Neuronal stem cell (in vitro differentiated cells): ENCODE results near the gene MIA.

Source experiments
- DNase-seq: peaks from one replicate; pipeline ENCODE4 v3.0.0-alpha.2; 2013; ENCODE audit warnings: low spot score
- H2AFZ ChIP-seq: one replicate; pipeline ENCODE4 v1.6.1; 2013; ENCODE audit warnings: mild to moderate bottlenecking, low read length, inconsistent platforms
- H2AK5ac ChIP-seq: 2 replicates; pipeline ENCODE4 v1.6.1; 2013; ENCODE audit warnings: low read depth, mild to moderate bottlenecking, inconsistent platforms, low read length, moderate library complexity, mixed read lengths
- H2BK120ac ChIP-seq: 2 replicates; pipeline ENCODE4 v1.6.1; 2013; ENCODE audit warnings: low read depth, mild to moderate bottlenecking, inconsistent platforms, low read length, moderate library complexity, mixed read lengths
- H2BK12ac ChIP-seq: one replicate; pipeline ENCODE4 v1.6.1; 2013; ENCODE audit warnings: low read length, inconsistent platforms
- H2BK15ac ChIP-seq: 2 replicates; pipeline ENCODE4 v1.6.1; 2013; ENCODE audit warnings: mild to moderate bottlenecking, low read length, inconsistent platforms, mixed read lengths
- H2BK5ac ChIP-seq: one replicate; pipeline ENCODE4 v1.6.1; 2013; ENCODE audit warnings: inconsistent platforms, mild to moderate bottlenecking, low read length, moderate library complexity
- H3K14ac ChIP-seq: one replicate; pipeline ENCODE4 v1.6.1; 2013; ENCODE audit warnings: low read length, inconsistent platforms
- H3K18ac ChIP-seq: 2 replicates; pipeline ENCODE4 v1.6.1; 2013; ENCODE audit warnings: low read length, inconsistent platforms
- H3K23ac ChIP-seq: 2 replicates; pipeline ENCODE4 v1.6.1; 2013; ENCODE audit warnings: low read depth, mild to moderate bottlenecking, mixed read lengths, low read length, inconsistent platforms; ENCODE audit not compliant: poor library complexity
- H3K27ac ChIP-seq: replicated peaks from 3 replicates; pipeline ENCODE4 v1.5.1; 2013; ENCODE audit warnings: low read length, inconsistent platforms
- H3K27me3 ChIP-seq, 3 experiments: 2 replicates each; pipeline ENCODE4 v1.6.1; 2013; ENCODE audit warnings: low read length in 3 of 3, mild to moderate bottlenecking in 2 of 3, inconsistent platforms in 1 of 3, low read depth in 1 of 3, mixed read lengths in 1 of 3, moderate library complexity in 1 of 3; ENCODE audit not compliant: control insufficient read depth in 3 of 3, insufficient read depth in 3 of 3
- H3K36me3 ChIP-seq, 2 donors: replicated peaks in 1 of 2; 2 replicates each; pipeline ENCODE4 v1.6.1; 2013; ENCODE audit warnings: low read length in 2 of 2; ENCODE audit not compliant: control insufficient read depth in 2 of 2, insufficient read depth in 2 of 2
- H3K4ac ChIP-seq: 2 replicates; pipeline ENCODE4 v1.6.1; 2013; ENCODE audit warnings: inconsistent platforms, mild to moderate bottlenecking, low read length, moderate library complexity
- H3K4me1 ChIP-seq, 2 donors: 1 replicate in 1 of 2; 2 replicates in 1 of 2; pipeline ENCODE4 v1.6.1; 2013; ENCODE audit warnings: low read length in 2 of 2, low read depth in 1 of 2; ENCODE audit not compliant: control insufficient read depth in 2 of 2, insufficient read depth in 1 of 2
- H3K4me2 ChIP-seq: one replicate; pipeline ENCODE4 v1.6.1; 2013; ENCODE audit warnings: mild to moderate bottlenecking, low read length, inconsistent platforms; ENCODE audit not compliant: insufficient read depth, poor library complexity, severe bottlenecking
- H3K4me3 ChIP-seq, 2 donors: 2 replicates each; pipeline ENCODE4 v1.5.1; 2013; ENCODE audit warnings: low read length in 2 of 2, mild to moderate bottlenecking in 2 of 2, inconsistent platforms in 1 of 2, moderate library complexity in 1 of 2
- H3K79me1 ChIP-seq: one replicate; pipeline ENCODE4 v1.6.1; 2013; ENCODE audit warnings: low read depth, mild to moderate bottlenecking, inconsistent platforms, low read length, moderate library complexity
- H3K9ac ChIP-seq: one replicate; pipeline ENCODE4 v1.6.1; 2013; ENCODE audit warnings: mild to moderate bottlenecking, low read depth, low read length, inconsistent platforms; ENCODE audit not compliant: poor library complexity
- H3K9me3 ChIP-seq, 2 donors: replicated peaks in 1 of 2; 2 replicates each; pipeline versions ENCODE3 to v1.6.1; 2013; ENCODE audit warnings: low read length in 2 of 2, mild to moderate bottlenecking in 2 of 2, inconsistent platforms in 1 of 2, low read depth in 1 of 2, mixed read lengths in 1 of 2, moderate library complexity in 1 of 2; ENCODE audit not compliant: control insufficient read depth in 2 of 2, insufficient read depth in 1 of 2
- H4K8ac ChIP-seq: one replicate; pipeline ENCODE4 v1.6.1; 2013; ENCODE audit warnings: low read depth, mild to moderate bottlenecking, inconsistent platforms, low read length, moderate library complexity
- H4K91ac ChIP-seq: one replicate; pipeline ENCODE4 v1.6.1; 2013; ENCODE audit warnings: low read length, low read depth, mild to moderate bottlenecking, inconsistent platforms; ENCODE audit not compliant: poor library complexity
- WGBS, 2 donors: extraction: QIAGEN DNeasy Blood & Tissue Kit; methylation state at CpG; one replicate each; pipeline ENCODE4 v1.1.7; 2013; ENCODE audit warnings: missing lambda C conversion rate in 2 of 2, mixed read lengths in 1 of 2; ENCODE audit not compliant: insufficient read length in 2 of 2, insufficient replicate concordance in 1 of 2; ENCODE audit errors: extremely low coverage in 2 of 2; 5-methylcytosine and 5-hydroxymethylcytosine counted together

Gene MIA

GRCh38 chr19:40744554-40745401 is 30.5 kb upstream of the MIA start:
- no peak overlapping the region for H2BK120ac ChIP-seq
- WGBS, 2 donors, result no CpG with 5 or more reads among the region's 17 CpGs
- peaks cover 0 to 1% of the 10 kb centered on the region in 2 donors for H3K9me3 ChIP-seq
- peaks cover 9 to 10% of the 10 kb centered on the region in 2 donors for H3K4me1 ChIP-seq
- H2AK5ac ChIP-seq, result peak overlapping the region; percentile 19
- H3K23ac ChIP-seq, result no peak overlapping the region
- DNase-seq, result no peak
- H3K27ac ChIP-seq, result no peak overlapping the region
- no peak overlapping the region for H2BK5ac ChIP-seq
- no peak overlapping the region for H4K8ac ChIP-seq
- no peak overlapping the region for H2BK15ac ChIP-seq
- H3K18ac ChIP-seq, result no peak overlapping the region
- H3K4me3 ChIP-seq, result no peak overlapping the region
- H3K27me3 ChIP-seq, result no peaks in the 10 kb centered on the region
- H3K14ac ChIP-seq, result no peak overlapping the region
- no peaks in the 10 kb centered on the region for H3K79me1 ChIP-seq
- no peak overlapping the region for H3K9ac ChIP-seq
- no peak overlapping the region for H2AFZ ChIP-seq
- no peak overlapping the region for H3K4me2 ChIP-seq
- no peak overlapping the region for H3K4ac ChIP-seq
- H3K36me3 ChIP-seq, result peaks cover 7 to 34% of the 10 kb centered on the region in 2 donors
- no peak overlapping the region for H2BK12ac ChIP-seq
- H4K91ac ChIP-seq, result no peak overlapping the region

- no peak overlapping the region for H3K27ac ChIP-seq
- H3K4me2 ChIP-seq, result no peak overlapping the region
- H2BK12ac ChIP-seq, result no peak overlapping the region
- no peak overlapping the region for H4K91ac ChIP-seq
- no peak overlapping the region for H3K4me3 ChIP-seq
- DNase-seq, result no peak
- no peaks in the 10 kb centered on the region for H3K27me3 ChIP-seq
- H3K14ac ChIP-seq, result no peak overlapping the region
- no peak overlapping the region for H2BK5ac ChIP-seq
- H3K4ac ChIP-seq, result no peak overlapping the region
- H3K9me3 ChIP-seq, result peaks cover 0 to 1% of the 10 kb centered on the region in 2 donors
- H3K9ac ChIP-seq, result no peak overlapping the region
- H3K23ac ChIP-seq, result no peak overlapping the region
- H2BK15ac ChIP-seq, result no peak overlapping the region
- no peak overlapping the region for H2BK120ac ChIP-seq
- WGBS, 2 donors, result no CpG with 5 or more reads among the region's 7 CpGs
- no peak overlapping the region for H2AK5ac ChIP-seq
- H3K18ac ChIP-seq, result no peak overlapping the region
- H3K36me3 ChIP-seq, result peaks cover 6 to 30% of the 10 kb centered on the region in 2 donors
- peaks cover 9 to 12% of the 10 kb centered on the region in 2 donors for H3K4me1 ChIP-seq
- H4K8ac ChIP-seq, result no peak overlapping the region
- H2AFZ ChIP-seq, result no peak overlapping the region
- no peaks in the 10 kb centered on the region for H3K79me1 ChIP-seq
These were observed 29.9 kb upstream of the MIA start for GRCh38 chr19:40745402-40745780.

- H3K14ac ChIP-seq, result no peak overlapping the region
- no peaks in the 10 kb centered on the region for H3K9me3 ChIP-seq
- peaks cover 2% of the 10 kb centered on the region for H3K79me1 ChIP-seq
- no peak overlapping the region for H3K18ac ChIP-seq
- no peak overlapping the region for H2BK15ac ChIP-seq
- H3K27me3 ChIP-seq, result no peaks in the 10 kb centered on the region
- no peak overlapping the region for H3K4me3 ChIP-seq
- H2AFZ ChIP-seq, result no peak overlapping the region
- H3K9ac ChIP-seq, result no peak overlapping the region
- no peak overlapping the region for H3K4me2 ChIP-seq
- no peak overlapping the region for H4K8ac ChIP-seq
- H3K27ac ChIP-seq, result no peak overlapping the region
- peaks cover 2 to 19% of the 10 kb centered on the region in 2 donors for H3K36me3 ChIP-seq
- no peak overlapping the region for H2AK5ac ChIP-seq
- H3K4me1 ChIP-seq, result peaks cover 9 to 12% of the 10 kb centered on the region in 2 donors
- H2BK5ac ChIP-seq, result no peak overlapping the region
- H2BK12ac ChIP-seq, result no peak overlapping the region
- WGBS, 2 donors, result no CpG with 5 or more reads among the region's 7 CpGs
- H3K4ac ChIP-seq, result no peak overlapping the region
- H2BK120ac ChIP-seq, result no peak overlapping the region
- no peak for DNase-seq
- no peak overlapping the region for H3K23ac ChIP-seq
- H4K91ac ChIP-seq, result no peak overlapping the region
These were observed 27.8 kb upstream of the MIA start for GRCh38 chr19:40747536-40747935.

- peak within 1 kb of the TSS; percentile 78 for H3K4ac ChIP-seq
- peaks cover 8 to 34% of the 10 kb centered on the region in 2 donors for H3K36me3 ChIP-seq
- no CpG with 5 or more reads among the region's 43 CpGs for WGBS, 2 donors
- H2BK12ac ChIP-seq, result peak within 1 kb of the TSS; percentile 50
- no peak within 1 kb of the TSS for H3K14ac ChIP-seq
- H3K9ac ChIP-seq, result peak within 1 kb of the TSS; percentile 85
- DNase-seq, result peak; percentile 100
- H3K23ac ChIP-seq, result peak within 1 kb of the TSS; percentile 44
- peaks cover 13 to 14% of the 10 kb centered on the region in 2 donors for H3K4me1 ChIP-seq
- peaks cover 4% of the 10 kb centered on the region for H3K79me1 ChIP-seq
- peak within 1 kb of the TSS; percentile 84 for H3K4me2 ChIP-seq
- no peak within 1 kb of the TSS for H2BK5ac ChIP-seq
- no peak within 1 kb of the TSS for H2BK120ac ChIP-seq
- H2AK5ac ChIP-seq, result peak within 1 kb of the TSS; percentile 89
- no peaks in the 10 kb centered on the region for H3K27me3 ChIP-seq
- peak within 1 kb of the TSS; percentile 99 for H3K18ac ChIP-seq
- no peak within 1 kb of the TSS for H2BK15ac ChIP-seq
- peak within 1 kb of the TSS; percentile 75 for H4K8ac ChIP-seq
- peak within 1 kb of the TSS; percentile 96 for H4K91ac ChIP-seq
- peaks cover 0 to 3% of the 10 kb centered on the region in 2 donors for H3K9me3 ChIP-seq
- H3K4me3 ChIP-seq, result peak within 1 kb of the TSS; percentile 84 to 96
- H3K27ac ChIP-seq, result peak within 1 kb of the TSS; percentile 93
- H2AFZ ChIP-seq, result peak within 1 kb of the TSS; percentile 94
These were observed 25.1 kb upstream of the MIA start, which contains the start of gene ACTMAP for GRCh38 chr19:40750058-40750873. ACTMAP (minus strand) TSS chr19:40750477; CDS start chr19:40749803, 674 bp downstream.
